Osteoblast (primary cell): Measurements from ENCODE around the gene EXOSC7. TPM values are rescaled to one million over a fixed set of nuclear protein-coding genes. Genes with fewer than 3 reads are reported as not detected.

Experiments
- DNase-seq: peaks from one replicate; pipeline ENCODE4 v3.0.0; 2011; ENCODE audit warnings: low spot score, mixed read lengths; ENCODE audit not compliant: insufficient read length; ENCODE audit errors: missing footprints
- H2AFZ ChIP-seq: 2 replicates; pipeline ENCODE4 v1.6.0; 2011; ENCODE audit warnings: mild to moderate bottlenecking, low read length
- H3K27ac ChIP-seq: 2 replicates; pipeline ENCODE4 v1.5.1; 2011; ENCODE audit warnings: mild to moderate bottlenecking, low read depth, low read length, moderate library complexity
- H3K27me3 ChIP-seq: 2 replicates; pipeline ENCODE4 v1.6.0; 2012; ENCODE audit warnings: mild to moderate bottlenecking, control low read depth, inconsistent platforms, low read length, moderate library complexity; ENCODE audit not compliant: insufficient read depth
- H3K36me3 ChIP-seq: 2 replicates; pipeline ENCODE4 v1.5.1; 2011; ENCODE audit warnings: mild to moderate bottlenecking, low read length, control low read depth, moderate library complexity; ENCODE audit not compliant: insufficient read depth
- H3K4me1 ChIP-seq: 2 replicates; pipeline ENCODE4 v1.5.1; 2011; ENCODE audit warnings: mild to moderate bottlenecking, low read length, control low read depth, moderate library complexity; ENCODE audit not compliant: insufficient read depth
- H3K4me2 ChIP-seq: 2 replicates; pipeline ENCODE4 v1.6.0; 2011; ENCODE audit warnings: mild to moderate bottlenecking, low read length; ENCODE audit not compliant: insufficient read depth
- H3K4me3 ChIP-seq: fragments of 200-600 bp; sonication (generic); 3 replicates; pipeline ENCODE4 v1.5.1; 2012; ENCODE audit warnings: mild to moderate bottlenecking, low read length, inconsistent platforms; ENCODE audit not compliant: insufficient read depth
- H3K79me2 ChIP-seq: 2 replicates; pipeline ENCODE4 v1.6.0; 2012; ENCODE audit warnings: mild to moderate bottlenecking, low read length, control low read depth, inconsistent platforms; ENCODE audit not compliant: insufficient read depth
- H3K9me3 ChIP-seq: 2 replicates; pipeline ENCODE4 v1.5.1; 2011; ENCODE audit warnings: low read depth, low read length, control low read depth
- H4K20me1 ChIP-seq: 2 replicates; pipeline ENCODE4 v1.6.0; 2012; ENCODE audit warnings: mild to moderate bottlenecking, low read length, control low read depth; ENCODE audit not compliant: insufficient read depth
- total RNA-seq: library from RNA; depleted of rRNA; stranded (reverse); fragments of >200 nt; gene quantifications from 2 replicates; pipeline ENCODE4 v1.2.3, GENCODE V29; 2012
- TF ChIP-seq, protein P1 (sequence below): IDR thresholded peaks from 2 replicates; pipeline ENCODE4 v1.5.1; 2011; ENCODE audit warnings: mild to moderate bottlenecking, low read depth, low read length, moderate library complexity; ENCODE audit errors: extremely low read depth

EXOSC7 gene
- total RNA-seq, 1 donor: 31.8 TPM

GRCh38 chr3:45002139-45002660, 26.2 kb downstream of the EXOSC7 start:
- Histone ChIP-seq H4K20me1 (peaks cover 2% of the 10 kb centered on the region), H3K4me1 (peaks cover 4% of the 10 kb centered on the region), H3K9me3 (no peaks in the 10 kb centered on the region), H3K27ac (no peak overlapping the region), H3K27me3 (no peaks in the 10 kb centered on the region), H3K79me2 (no peaks in the 10 kb centered on the region), H3K4me3 (no peak overlapping the region), H3K4me2 (no peak overlapping the region), H2AFZ (no peak overlapping the region), H3K36me3 (peaks cover 66% of the 10 kb centered on the region)
- TF ChIP-seq, protein P1, sequence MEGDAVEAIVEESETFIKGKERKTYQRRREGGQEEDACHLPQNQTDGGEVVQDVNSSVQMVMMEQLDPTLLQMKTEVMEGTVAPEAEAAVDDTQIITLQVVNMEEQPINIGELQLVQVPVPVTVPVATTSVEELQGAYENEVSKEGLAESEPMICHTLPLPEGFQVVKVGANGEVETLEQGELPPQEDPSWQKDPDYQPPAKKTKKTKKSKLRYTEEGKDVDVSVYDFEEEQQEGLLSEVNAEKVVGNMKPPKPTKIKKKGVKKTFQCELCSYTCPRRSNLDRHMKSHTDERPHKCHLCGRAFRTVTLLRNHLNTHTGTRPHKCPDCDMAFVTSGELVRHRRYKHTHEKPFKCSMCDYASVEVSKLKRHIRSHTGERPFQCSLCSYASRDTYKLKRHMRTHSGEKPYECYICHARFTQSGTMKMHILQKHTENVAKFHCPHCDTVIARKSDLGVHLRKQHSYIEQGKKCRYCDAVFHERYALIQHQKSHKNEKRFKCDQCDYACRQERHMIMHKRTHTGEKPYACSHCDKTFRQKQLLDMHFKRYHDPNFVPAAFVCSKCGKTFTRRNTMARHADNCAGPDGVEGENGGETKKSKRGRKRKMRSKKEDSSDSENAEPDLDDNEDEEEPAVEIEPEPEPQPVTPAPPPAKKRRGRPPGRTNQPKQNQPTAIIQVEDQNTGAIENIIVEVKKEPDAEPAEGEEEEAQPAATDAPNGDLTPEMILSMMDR: no peak
- no peak for DNase-seq

DNA sequence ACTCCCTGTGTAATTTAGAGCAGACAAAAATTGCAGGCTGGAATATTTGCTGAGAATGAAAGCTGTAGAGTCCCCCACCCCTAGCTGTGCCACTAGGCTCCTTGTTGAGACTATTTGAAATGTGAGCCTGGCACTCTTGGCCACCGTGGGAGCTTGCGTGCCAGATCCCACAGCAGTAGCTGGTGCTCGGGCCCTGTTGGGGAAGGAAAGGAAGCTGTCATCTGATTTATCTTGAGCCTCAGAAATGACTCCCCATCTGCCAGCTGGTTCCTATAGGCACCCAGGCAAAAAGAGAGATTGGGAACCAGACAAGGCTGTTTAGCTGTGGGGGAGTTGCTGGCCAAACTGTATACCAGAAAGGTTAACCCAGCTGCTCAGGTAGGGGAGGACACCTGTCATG, 26.7 kb downstream of the EXOSC7 start:
- no peaks in the 10 kb centered on the region for H3K27me3 ChIP-seq
- no peaks in the 10 kb centered on the region for H3K79me2 ChIP-seq
- H3K9me3 ChIP-seq: no peaks in the 10 kb centered on the region
- H3K4me2 ChIP-seq: no peak overlapping the region
- H4K20me1 ChIP-seq: peaks cover 2% of the 10 kb centered on the region
- H3K4me1 ChIP-seq: peaks cover 9% of the 10 kb centered on the region
- TF ChIP-seq, protein P1: no peak
- H3K4me3 ChIP-seq: no peak overlapping the region
- DNase-seq: no peak
- H2AFZ ChIP-seq: no peak overlapping the region
- peaks cover 66% of the 10 kb centered on the region for H3K36me3 ChIP-seq
- H3K27ac ChIP-seq: no peak overlapping the region

- Histone ChIP-seq H3K4me1 (peaks cover 16% of the 10 kb centered on the region), H3K9me3 (no peaks in the 10 kb centered on the region), H4K20me1 (peaks cover 2% of the 10 kb centered on the region), H3K4me3 (no peak overlapping the region), H3K27ac (no peak overlapping the region), H3K36me3 (peaks cover 64% of the 10 kb centered on the region), H3K27me3 (no peaks in the 10 kb centered on the region), H3K79me2 (no peaks in the 10 kb centered on the region), H2AFZ (no peak overlapping the region), H3K4me2 (no peak overlapping the region)
- TF ChIP-seq, protein P1: no peak
- no peak for DNase-seq
Observed at GRCh38 chr3:45003406-45003805, 27.4 kb downstream of the EXOSC7 start.

GRCh38 chr3:45003859-45004258, 27.8 kb downstream of the EXOSC7 start:
- H4K20me1 ChIP-seq: peaks cover 2% of the 10 kb centered on the region
- DNase-seq: no peak
- TF ChIP-seq, protein P1: no peak

More at GRCh38 chr3:45003859-45004258, 27.8 kb downstream of the EXOSC7 start:
- Histone ChIP-seq H3K27ac (no peak overlapping the region), H3K36me3 (peaks cover 60% of the 10 kb centered on the region), H3K27me3 (no peaks in the 10 kb centered on the region), H3K4me3 (no peak overlapping the region), H3K4me1 (peaks cover 20% of the 10 kb centered on the region), H3K79me2 (no peaks in the 10 kb centered on the region), H3K4me2 (no peak overlapping the region), H3K9me3 (no peaks in the 10 kb centered on the region), H2AFZ (no peak overlapping the region)
